ENCODE data around the gene GNL2.

DNA sequence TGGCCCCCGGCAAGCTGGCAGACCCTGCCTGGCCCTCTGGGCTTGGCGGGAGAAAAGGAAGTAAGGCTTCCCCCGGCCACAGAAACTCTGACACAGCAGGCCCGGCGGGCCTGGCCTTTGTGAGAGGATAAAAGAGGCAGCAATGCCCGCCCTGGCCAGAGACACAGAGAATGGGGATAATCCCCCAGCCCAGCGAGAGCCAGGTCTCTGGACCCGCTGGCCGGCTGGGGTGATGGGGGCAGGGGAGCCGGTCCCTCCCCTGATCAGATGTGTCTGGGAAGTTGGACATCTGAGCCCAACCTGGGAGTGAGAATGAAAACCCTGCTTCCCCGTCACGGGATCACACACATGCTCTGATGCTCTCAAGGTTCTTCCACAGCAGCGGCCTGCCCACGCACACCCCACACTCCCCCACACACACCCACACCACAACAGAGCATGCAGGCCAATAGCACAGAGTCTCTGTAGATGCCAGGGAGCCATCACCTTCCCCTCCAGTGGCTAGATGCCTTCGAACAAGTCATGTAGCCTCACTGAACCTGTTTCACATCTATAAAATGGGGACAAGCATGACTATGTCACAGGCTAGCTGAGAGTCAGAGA lies 34.8 kb upstream of the GNL2 start:
- TF ChIP-seq CTCF (optimal IDR thresholded peaks at IDR 0.05 in 1 of 3, IDR thresholded peaks at IDR 0.05 in 1 of 3, conservative IDR thresholded peaks at IDR 0.05 in 1 of 3; ENCODE audit: extremely low read depth in 1 of 3, insufficient read depth in 2 of 3, low read length in 3 of 3) (no peak), EZH2 (IDR thresholded peaks at IDR 0.05; ENCODE audit: low read length) (no peak)
